Measurements from ENCODE around the gene EGFL6. TPM values are rescaled to one million over a fixed set of nuclear protein-coding genes. Genes with fewer than 3 reads are reported as not detected.
"Not testable (repeated sequence)": the region's sequence is repeated elsewhere in the genome, so short reads cannot be mapped to it uniquely, and the experiment has no call there.

The EGFL6 gene
- total RNA-seq, 2 donors from 2014 or later: not detected

GRCh38 chrX:13666836-13667235, 97.4 kb downstream of the EGFL6 start:
- H3K27me3 ChIP-seq: no peaks in the 10 kb centered on the region

GRCh38 chrX:13667919-13668318, 98.5 kb downstream of the EGFL6 start:
- Histone ChIP-seq H3K27me3 (no peaks in the 10 kb centered on the region), H3K4me3 (no peak overlapping the region), H3K9me3 (no peaks in the 10 kb centered on the region), H3K4me1 (peaks cover 26% of the 10 kb centered on the region), H3K36me3 (replicated peaks in 1 of 2; ENCODE audit: insufficient read depth in 1 of 2, low read depth in 2 of 2) (no peaks in the 10 kb centered on the region), H3K27ac (peak overlapping the region in 2 of 4 donors; percentile 60 to 83)
- DNase-seq (no peak), ATAC-seq (no peak)
- TF ChIP-seq POLR2A (IDR thresholded peaks at IDR 0.05) (no peak), CTCF (IDR thresholded peaks at IDR 0.05) (no peak)
- intact Hi-C loops (cut with DNase I): no loop called here

More at GRCh38 chrX:13666836-13667235, 97.4 kb downstream of the EGFL6 start:
- peak in 2 of 4 donors; percentile 10 to 50 for DNase-seq
- ATAC-seq: no peak
- 56 to 68% methylated on average over 3 of the region's 3 CpGs for WGBS, 2 donors
- Histone ChIP-seq H3K4me3 (no peak overlapping the region), H3K9me3 (no peaks in the 10 kb centered on the region), H3K4me1 (peaks cover 26% of the 10 kb centered on the region), H3K36me3 (replicated peaks in 1 of 2; ENCODE audit: insufficient read depth in 1 of 2, low read depth in 2 of 2) (no peaks in the 10 kb centered on the region), H3K27ac (peak overlapping the region in 2 of 4 donors; percentile 6 to 83)
- intact Hi-C loops (cut with DNase I): no loop called here
- TF ChIP-seq POLR2A (IDR thresholded peaks at IDR 0.05) (no peak), CTCF (IDR thresholded peaks at IDR 0.05) (no peak)

GRCh38 chrX:13669246-13669737, 99.9 kb downstream of the EGFL6 start:
- Histone ChIP-seq H3K4me1 (peaks cover 26% of the 10 kb centered on the region), H3K36me3 (replicated peaks in 1 of 2; ENCODE audit: insufficient read depth in 1 of 2, low read depth in 2 of 2) (no peaks in the 10 kb centered on the region), H3K4me3 (no peak overlapping the region), H3K9me3 (no peaks in the 10 kb centered on the region), H3K27me3 (no peaks in the 10 kb centered on the region), H3K27ac (peak overlapping the region; percentile 45 to 83 (median 71))
- peak; percentile 99 for ATAC-seq
- peak; percentile 84 to 93 (median 92) for DNase-seq
- 0 to 3% methylated on average over 9 of the region's 9 CpGs for WGBS, 2 donors
- no peak for TF ChIP-seq CTCF (IDR thresholded peaks at IDR 0.05)
- TF ChIP-seq POLR2A (IDR thresholded peaks at IDR 0.05): peak in 1 of 3 donors; percentile 13
- intact Hi-C loops (cut with DNase I): no loop called here

GRCh38 chrX:13669755-13670154, 100.4 kb downstream of the EGFL6 start:
- H3K9me3 ChIP-seq; ATAC-seq; H3K4me3 ChIP-seq; H3K27me3 ChIP-seq; intact Hi-C loops (cut with DNase I); H3K36me3 ChIP-seq (replicated peaks in 1 of 2; ENCODE audit: insufficient read depth in 1 of 2, low read depth in 2 of 2); DNase-seq: not testable (repeated sequence)
- Histone ChIP-seq H3K4me1 (peaks cover 26% of the 10 kb centered on the region), H3K27ac (peak overlapping the region; percentile 45 to 83 (median 71))
- WGBS, 2 donors: 85 to 90% methylated on average over 3 to 8 of the region's 8 CpGs

GRCh38 chrX:13670197-13670596, 100.8 kb downstream of the EGFL6 start:
- Histone ChIP-seq H3K4me3 (no peak overlapping the region), H3K36me3 (replicated peaks in 1 of 2; ENCODE audit: insufficient read depth in 1 of 2, low read depth in 2 of 2) (no peaks in the 10 kb centered on the region), H3K27me3 (no peaks in the 10 kb centered on the region), H3K9me3 (no peaks in the 10 kb centered on the region), H3K4me1 (peaks cover 26% of the 10 kb centered on the region), H3K27ac (peak overlapping the region in 2 of 4 donors; percentile 60 to 83)
- 91 to 98% methylated on average over 5 of the region's 5 CpGs for WGBS, 2 donors
- ATAC-seq (no peak), DNase-seq (no peak)
- intact Hi-C loops (cut with DNase I): no loop called here
- TF ChIP-seq CTCF (IDR thresholded peaks at IDR 0.05): no peak
- TF ChIP-seq POLR2A (IDR thresholded peaks at IDR 0.05): no peak

Data from body of pancreas (tissue), 4 donors.